ENCODE data around the gene TRIM49. TPM values are rescaled to one million over a fixed set of nuclear protein-coding genes. Genes with fewer than 3 reads are reported as not detected.
"Not testable (repeated sequence)": the region's sequence is repeated elsewhere in the genome, so short reads cannot be mapped to it uniquely, and the experiment has no call there.

The TRIM49 gene, protein sequence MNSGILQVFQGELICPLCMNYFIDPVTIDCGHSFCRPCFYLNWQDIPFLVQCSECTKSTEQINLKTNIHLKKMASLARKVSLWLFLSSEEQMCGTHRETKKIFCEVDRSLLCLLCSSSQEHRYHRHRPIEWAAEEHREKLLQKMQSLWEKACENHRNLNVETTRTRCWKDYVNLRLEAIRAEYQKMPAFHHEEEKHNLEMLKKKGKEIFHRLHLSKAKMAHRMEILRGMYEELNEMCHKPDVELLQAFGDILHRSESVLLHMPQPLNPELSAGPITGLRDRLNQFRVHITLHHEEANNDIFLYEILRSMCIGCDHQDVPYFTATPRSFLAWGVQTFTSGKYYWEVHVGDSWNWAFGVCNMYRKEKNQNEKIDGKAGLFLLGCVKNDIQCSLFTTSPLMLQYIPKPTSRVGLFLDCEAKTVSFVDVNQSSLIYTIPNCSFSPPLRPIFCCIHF
- total RNA-seq = not detected
- polyA plus RNA-seq = not detected
- long read RNA-seq, donor 1 = 0 reads
- long read RNA-seq, donor 2 = 0 reads

DNA sequence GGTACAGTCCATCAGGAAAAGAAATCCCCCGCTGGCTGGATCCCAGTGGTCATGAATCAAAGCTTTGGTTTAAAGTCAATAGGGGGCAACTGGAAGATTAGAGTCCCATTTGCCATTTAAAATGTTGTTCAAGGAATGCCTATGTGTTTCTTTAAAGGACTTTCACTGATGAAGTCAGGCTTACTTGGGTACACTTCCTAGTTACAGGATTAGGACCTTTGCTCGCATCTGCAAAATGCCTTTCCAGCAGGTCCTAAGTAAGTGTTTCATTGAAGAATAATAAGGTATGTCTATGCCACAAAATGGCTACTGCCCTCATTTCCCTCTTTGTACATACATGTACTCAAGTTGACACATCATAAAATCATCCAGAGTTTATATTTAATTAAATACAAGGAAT, at the start of gene TRIM49:
Gene TRIM49 (minus strand): TSS at position 101 of the 400 bp plus-strand sequence. CDS start 4,106 bp downstream, outside the sequence.
- DNase-seq; intact Hi-C loops (cut with DNase I); H3K27me3 ChIP-seq (ENCODE audit: control insufficient read depth in 1 of 2, insufficient read depth in 2 of 2, low read length in 1 of 2); H3K9me3 ChIP-seq (ENCODE audit: control insufficient read depth, low read length); H3K27ac ChIP-seq (ENCODE audit: low read depth in 1 of 2, low read length in 2 of 2); ATAC-seq (ENCODE audit: low FRiP score); H3K4me3 ChIP-seq (ENCODE audit: low read length in 2 of 2); H3K4me1 ChIP-seq (ENCODE audit: control insufficient read depth in 1 of 2, insufficient read depth in 2 of 2, low read length in 2 of 2); H3K36me3 ChIP-seq (ENCODE audit: control insufficient read depth in 1 of 2, insufficient read depth in 2 of 2, low read length in 1 of 2): not testable (repeated sequence)
- WGBS, 2 donors = 80 to 84% methylated on average over 2 of the region's 2 CpGs

DNA sequence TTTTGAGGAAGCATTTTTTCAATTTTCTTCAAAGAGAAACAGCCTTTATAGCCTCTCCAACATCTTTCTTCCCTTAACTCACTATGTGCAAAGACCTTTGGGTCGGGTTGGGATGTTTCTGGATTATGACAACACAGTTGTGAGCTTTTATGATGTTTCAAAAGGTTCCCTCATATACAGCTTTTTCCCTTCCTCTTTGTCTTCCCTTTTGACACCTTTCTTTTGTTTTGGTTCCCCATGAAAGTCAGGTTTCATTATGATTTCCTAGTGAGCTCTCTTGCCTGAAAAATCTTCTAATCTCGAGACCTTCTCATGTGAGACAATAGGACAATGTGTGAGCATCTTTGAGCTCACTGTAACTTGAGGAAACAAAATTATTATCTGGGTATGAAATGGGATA, 18.3 kb upstream of the TRIM49 start:
- intact Hi-C loops (cut with DNase I); H3K36me3 ChIP-seq (ENCODE audit: control insufficient read depth in 1 of 2, insufficient read depth in 2 of 2, low read length in 1 of 2); H3K27me3 ChIP-seq (ENCODE audit: control insufficient read depth in 1 of 2, insufficient read depth in 2 of 2, low read length in 1 of 2); H3K27ac ChIP-seq (ENCODE audit: low read depth in 1 of 2, low read length in 2 of 2); H3K4me1 ChIP-seq (ENCODE audit: control insufficient read depth in 1 of 2, insufficient read depth in 2 of 2, low read length in 2 of 2); ATAC-seq (ENCODE audit: low FRiP score); H3K4me3 ChIP-seq (ENCODE audit: low read length in 2 of 2); H3K9me3 ChIP-seq (ENCODE audit: control insufficient read depth, low read length); DNase-seq: not testable (repeated sequence)
- 50 to 59% methylated on average over 1 of the region's 2 CpGs for WGBS, 2 donors

DNA sequence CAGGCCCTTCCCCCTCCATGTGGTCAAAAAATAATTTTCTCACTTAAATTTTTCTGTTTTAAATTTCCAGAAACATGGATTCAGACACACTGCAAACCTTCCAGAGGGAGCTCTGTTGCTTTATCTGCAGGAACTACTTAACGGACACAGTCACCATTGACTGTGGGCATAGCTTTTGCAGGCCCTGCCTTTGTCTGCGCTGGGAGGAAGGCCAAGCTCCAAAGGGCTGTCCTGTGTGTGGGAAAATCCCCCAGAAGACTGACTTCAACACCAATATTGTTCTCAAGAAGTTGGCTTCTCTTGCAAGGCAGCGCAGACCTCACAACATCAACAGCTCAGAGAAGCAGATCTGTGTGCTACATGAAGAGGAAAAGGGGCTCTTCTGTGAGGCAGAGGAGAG, 11.6 kb upstream of the TRIM49 start:
- intact Hi-C loops (cut with DNase I); ATAC-seq (ENCODE audit: low FRiP score); H3K27ac ChIP-seq (ENCODE audit: low read depth in 1 of 2, low read length in 2 of 2); H3K36me3 ChIP-seq (ENCODE audit: control insufficient read depth in 1 of 2, insufficient read depth in 2 of 2, low read length in 1 of 2); DNase-seq; H3K4me3 ChIP-seq (ENCODE audit: low read length in 2 of 2); H3K27me3 ChIP-seq (ENCODE audit: control insufficient read depth in 1 of 2, insufficient read depth in 2 of 2, low read length in 1 of 2); H3K4me1 ChIP-seq (ENCODE audit: control insufficient read depth in 1 of 2, insufficient read depth in 2 of 2, low read length in 2 of 2); H3K9me3 ChIP-seq (ENCODE audit: control insufficient read depth, low read length): not testable (repeated sequence)
- 66% methylated on average over 2 of the region's 3 CpGs; no CpG with 5 or more reads in 1 of the 2 donors for WGBS, 2 donors

DNA sequence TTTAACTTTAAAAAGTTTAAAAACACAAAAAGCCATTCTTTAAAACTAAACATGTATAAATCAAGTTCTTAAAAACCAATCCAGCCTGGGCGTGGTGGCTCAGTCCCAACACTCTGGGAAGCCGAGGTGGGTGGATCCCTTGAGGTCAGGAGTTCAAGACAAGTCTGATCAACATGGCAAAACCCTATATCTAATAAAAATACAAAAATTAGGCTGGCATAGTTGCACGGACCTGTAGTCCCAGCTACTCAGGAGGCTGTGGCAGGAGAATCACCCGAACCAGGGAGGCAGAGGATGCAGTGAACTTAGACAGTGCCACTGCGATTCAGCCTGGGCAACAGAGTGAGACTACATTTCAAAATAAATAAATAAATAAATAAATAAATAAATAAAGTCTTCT, 5.2 kb upstream of the TRIM49 start:
- 68 to 74% methylated on average over 5 of the region's 5 CpGs for WGBS, 2 donors
- H3K27me3 ChIP-seq (ENCODE audit: control insufficient read depth in 1 of 2, insufficient read depth in 2 of 2, low read length in 1 of 2); H3K4me3 ChIP-seq (ENCODE audit: low read length in 2 of 2); ATAC-seq (ENCODE audit: low FRiP score); H3K9me3 ChIP-seq (ENCODE audit: control insufficient read depth, low read length); intact Hi-C loops (cut with DNase I); H3K27ac ChIP-seq (ENCODE audit: low read depth in 1 of 2, low read length in 2 of 2); H3K4me1 ChIP-seq (ENCODE audit: control insufficient read depth in 1 of 2, insufficient read depth in 2 of 2, low read length in 2 of 2); H3K36me3 ChIP-seq (ENCODE audit: control insufficient read depth in 1 of 2, insufficient read depth in 2 of 2, low read length in 1 of 2): not testable (repeated sequence)
- DNase-seq = peak in 1 of 2 donors; percentile 25

DNA sequence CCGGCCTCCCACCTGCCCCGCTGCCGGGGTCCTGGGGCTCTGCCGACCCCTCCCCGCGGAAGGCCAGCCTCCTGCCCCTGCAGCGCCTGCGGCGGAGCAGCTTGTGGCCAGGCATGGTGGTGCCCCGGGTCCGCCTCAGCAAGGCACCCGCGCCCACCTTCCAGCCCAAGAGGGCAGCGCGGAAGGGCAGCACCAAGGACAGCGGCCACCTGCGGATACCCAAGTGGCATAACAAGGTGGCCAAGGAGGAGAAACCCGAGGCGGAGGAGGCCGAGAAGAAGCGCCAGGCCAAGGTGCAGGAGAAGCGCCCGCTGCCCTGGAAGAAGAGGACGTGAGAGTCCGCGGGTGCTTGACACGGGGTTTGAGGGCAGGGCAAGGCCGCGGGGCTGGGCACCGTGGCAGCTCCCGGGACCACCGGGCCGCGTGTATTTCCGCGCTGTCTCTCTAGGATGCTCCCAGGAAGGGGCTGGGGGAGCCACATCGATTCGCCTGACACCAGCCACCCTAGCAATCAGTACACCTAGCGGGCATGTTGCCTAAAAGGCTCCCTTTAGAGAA, 20.8 kb downstream of the TRIM49 start:
- H3K27me3 ChIP-seq (ENCODE audit: control insufficient read depth in 1 of 2, insufficient read depth in 2 of 2, low read length in 1 of 2); H3K9me3 ChIP-seq (ENCODE audit: control insufficient read depth, low read length); H3K36me3 ChIP-seq (ENCODE audit: control insufficient read depth in 1 of 2, insufficient read depth in 2 of 2, low read length in 1 of 2); DNase-seq; ATAC-seq (ENCODE audit: low FRiP score); H3K4me1 ChIP-seq (ENCODE audit: control insufficient read depth in 1 of 2, insufficient read depth in 2 of 2, low read length in 2 of 2); H3K4me3 ChIP-seq (ENCODE audit: low read length in 2 of 2); intact Hi-C loops (cut with DNase I); H3K27ac ChIP-seq (ENCODE audit: low read depth in 1 of 2, low read length in 2 of 2): not testable (repeated sequence)
- 30 to 42% methylated on average over 17 to 38 of the region's 39 CpGs for WGBS, 2 donors

DNA sequence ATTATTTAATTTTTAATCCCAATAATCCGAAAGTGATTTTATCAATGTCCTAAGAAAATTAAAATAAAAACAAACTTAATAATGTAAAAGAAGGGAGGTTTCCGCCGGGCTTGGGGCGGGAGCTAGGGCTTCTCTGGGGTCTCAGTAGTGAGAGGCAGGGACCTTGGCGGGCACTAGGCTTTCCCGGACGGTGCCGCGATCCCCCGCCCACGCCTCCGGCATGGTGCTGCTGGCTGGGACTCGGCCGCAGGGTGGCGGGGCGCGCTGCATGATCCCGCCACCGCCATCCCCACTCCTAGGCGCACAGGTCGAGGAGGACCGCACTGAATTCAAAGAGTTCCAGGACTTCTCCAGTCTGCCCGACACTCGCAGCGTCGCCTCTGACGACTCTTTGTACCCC, 22.6 kb downstream of the TRIM49 start:
- H3K27ac ChIP-seq (ENCODE audit: low read depth in 1 of 2, low read length in 2 of 2); H3K4me3 ChIP-seq (ENCODE audit: low read length in 2 of 2); H3K4me1 ChIP-seq (ENCODE audit: control insufficient read depth in 1 of 2, insufficient read depth in 2 of 2, low read length in 2 of 2); intact Hi-C loops (cut with DNase I); DNase-seq; H3K36me3 ChIP-seq (ENCODE audit: control insufficient read depth in 1 of 2, insufficient read depth in 2 of 2, low read length in 1 of 2); H3K9me3 ChIP-seq (ENCODE audit: control insufficient read depth, low read length); ATAC-seq (ENCODE audit: low FRiP score); H3K27me3 ChIP-seq (ENCODE audit: control insufficient read depth in 1 of 2, insufficient read depth in 2 of 2, low read length in 1 of 2): not testable (repeated sequence)
- 17 to 29% methylated on average over 5 to 13 of the region's 27 CpGs for WGBS, 2 donors

DNA sequence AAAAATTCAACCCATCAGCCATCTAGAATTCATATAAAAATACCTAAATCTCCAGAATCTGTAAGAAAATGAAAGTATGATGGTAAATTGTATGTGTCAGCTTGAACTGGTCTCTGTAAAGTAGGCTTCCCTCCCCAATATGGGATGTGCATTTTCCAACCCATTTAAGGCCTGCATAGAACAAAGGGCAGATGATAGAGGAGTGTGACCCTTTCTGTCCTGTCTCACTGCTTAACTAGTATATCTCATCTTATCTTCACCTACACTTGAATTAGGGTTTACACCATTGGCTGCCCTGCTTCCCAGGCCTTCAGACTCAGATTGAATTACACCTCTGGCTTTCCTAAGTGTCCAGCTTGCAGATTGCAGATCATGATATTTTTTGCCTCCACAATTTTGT, 57.6 kb downstream of the TRIM49 start:
- H3K9me3 ChIP-seq (ENCODE audit: control insufficient read depth, low read length); H3K36me3 ChIP-seq (ENCODE audit: control insufficient read depth in 1 of 2, insufficient read depth in 2 of 2, low read length in 1 of 2); H3K27me3 ChIP-seq (ENCODE audit: control insufficient read depth in 1 of 2, insufficient read depth in 2 of 2, low read length in 1 of 2); H3K4me1 ChIP-seq (ENCODE audit: control insufficient read depth in 1 of 2, insufficient read depth in 2 of 2, low read length in 2 of 2); DNase-seq; H3K4me3 ChIP-seq (ENCODE audit: low read length in 2 of 2); H3K27ac ChIP-seq (ENCODE audit: low read depth in 1 of 2, low read length in 2 of 2); intact Hi-C loops (cut with DNase I): not testable (repeated sequence)
- ATAC-seq (ENCODE audit: low FRiP score) = peak; percentile 44

Measured in aorta (tissue), 5 donors.